H1 (cell line): Measurements from ENCODE around the gene GRAPL. TPM values are rescaled to one million over a fixed set of nuclear protein-coding genes. Genes with fewer than 3 reads are reported as not detected.
"Not testable (repeated sequence)": the region's sequence is repeated elsewhere in the genome, so short reads cannot be mapped to it uniquely, and the experiment has no call there.

Experiments
- CTCF ChIA-PET: fragments of 300-600 bp; sonication (Branson Sonifier 250); formaldehyde crosslinking; loops from one replicate; lab custom pipeline; 2021; ENCODE audit not compliant: partially characterized antibody; lab: Charles Lee
- POLR2A ChIA-PET: fragments of 300-600 bp; sonication (Branson Sonifier 250); formaldehyde crosslinking; loops from one replicate; lab custom pipeline; 2021; ENCODE audit warnings: inconsistent platforms; ENCODE audit not compliant: partially characterized antibody; lab: Charles Lee
- DNase-seq, 2 experiments: peaks; one replicate each; pipeline versions ENCODE4 v3.0.0 to v3.0.0-alpha.2; 2010 to 2022; ENCODE audit warnings: low spot score in 2 of 2, low read depth in 1 of 2, mixed read lengths in 1 of 2
- FAIRE-seq: peaks from 2 replicates; lab custom pipeline; 2011; peaks lifted over from hg19 to GRCh38; lab: Jason Lieb, UNC
- H2AFZ ChIP-seq: 2 replicates; pipeline ENCODE4 v1.8.1; 2012; ENCODE audit warnings: low read length, inconsistent platforms
- H2AK5ac ChIP-seq: 2 replicates; pipeline ENCODE4 v1.6.1; 2013; ENCODE audit warnings: low read depth, low read length
- H2BK120ac ChIP-seq: replicated peaks from 2 replicates; pipeline ENCODE3; 2013; ENCODE audit warnings: low read depth, low read length, inconsistent platforms
- H2BK12ac ChIP-seq: 2 replicates; pipeline ENCODE4 v1.6.1; 2013; ENCODE audit warnings: low read depth, low read length
- H2BK15ac ChIP-seq: 2 replicates; pipeline ENCODE4 v1.6.1; 2013; ENCODE audit warnings: low read length
- H2BK20ac ChIP-seq: 2 replicates; pipeline ENCODE4 v1.6.1; 2013; ENCODE audit warnings: low read length
- H2BK5ac ChIP-seq: 2 replicates; pipeline ENCODE4 v1.6.1; 2013; ENCODE audit warnings: low read depth, low read length
- H3K14ac ChIP-seq: 2 replicates; pipeline ENCODE4 v1.6.1; 2013; ENCODE audit warnings: inconsistent platforms; ENCODE audit not compliant: insufficient read length
- H3K18ac ChIP-seq: 2 replicates; pipeline ENCODE4 v1.6.1; 2013; ENCODE audit warnings: low read length; ENCODE audit errors: extremely low read depth
- H3K23ac ChIP-seq: 2 replicates; pipeline ENCODE4 v1.6.1; 2013; ENCODE audit warnings: inconsistent platforms; ENCODE audit not compliant: insufficient read length
- H3K23me2 ChIP-seq: 2 replicates; pipeline ENCODE4 v1.6.1; 2013; ENCODE audit warnings: low read depth, low read length
- H3K27ac ChIP-seq: 2 replicates; pipeline ENCODE4 v1.6.1; 2011; ENCODE audit warnings: low read depth, low read length, inconsistent platforms
- H3K27me3 ChIP-seq, 4 experiments: replicated peaks in 1 of 4; 1 replicate in 1 of 4; 2 replicates in 3 of 4; pipeline versions ENCODE4 v1.6.1 to v1.8.1; 2011 to 2013; ENCODE audit warnings: low read length in 3 of 4, mild to moderate bottlenecking in 3 of 4, inconsistent platforms in 2 of 4, mixed read lengths in 2 of 4, moderate library complexity in 1 of 4; ENCODE audit not compliant: control insufficient read depth in 3 of 4, insufficient read depth in 3 of 4; ENCODE audit errors: extremely low read depth in 1 of 4
- H3K36me3 ChIP-seq, 4 experiments: 2 replicates each; pipeline versions ENCODE4 v1.6.1 to v1.8.1; 2011 to 2013; ENCODE audit warnings: mild to moderate bottlenecking in 4 of 4, low read length in 3 of 4, moderate library complexity in 2 of 4, control low read depth in 1 of 4, inconsistent platforms in 1 of 4; ENCODE audit not compliant: insufficient read depth in 4 of 4, control insufficient read depth in 2 of 4
- H3K4ac ChIP-seq: replicated peaks from 2 replicates; pipeline ENCODE3; 2013; ENCODE audit warnings: low read length, low read depth, mixed read lengths, inconsistent platforms; ENCODE audit not compliant: insufficient read length
- H3K4me1 ChIP-seq, 4 experiments: replicated peaks in 1 of 4; 1 replicate in 1 of 4; 2 replicates in 3 of 4; pipeline versions ENCODE4 v1.6.1 to v1.8.1; 2011 to 2013; ENCODE audit warnings: low read length in 3 of 4, inconsistent platforms in 2 of 4, mixed read lengths in 1 of 4; ENCODE audit not compliant: insufficient read depth in 4 of 4, control insufficient read depth in 3 of 4
- H3K4me2 ChIP-seq, 2 experiments: 2 replicates each; pipeline versions ENCODE4 v1.6.1 to v1.8.1; 2011 to 2013; ENCODE audit warnings: low read depth in 2 of 2, low read length in 2 of 2, control low read depth in 1 of 2, inconsistent platforms in 1 of 2, mild to moderate bottlenecking in 1 of 2; ENCODE audit not compliant: insufficient read depth in 1 of 2
- H3K4me3 ChIP-seq, 4 experiments: fragments of 200-600, 300-600 bp in 1 of 4; sonication (generic), shearing (Covaris generic), sonication (Bioruptor Twin) in 1 of 4; 2 replicates each; pipeline versions ENCODE4 v1.5.1 to v1.8.1; 2011 to 2016; ENCODE audit warnings: low read length in 4 of 4, low read depth in 3 of 4, control low read depth in 2 of 4, inconsistent platforms in 2 of 4, mild to moderate bottlenecking in 2 of 4, mixed read lengths in 1 of 4, moderate library complexity in 1 of 4; ENCODE audit not compliant: insufficient read depth in 2 of 4; ENCODE audit errors: extremely low read depth in 1 of 4
- H3K56ac ChIP-seq: replicated peaks from 2 replicates; pipeline ENCODE3; 2013; ENCODE audit warnings: low read depth, mild to moderate bottlenecking, mixed read lengths, low read length, inconsistent platforms; ENCODE audit not compliant: insufficient read length
- H3K79me1 ChIP-seq: 2 replicates; pipeline ENCODE4 v1.6.1; 2013; ENCODE audit warnings: low read depth, low read length, control low read depth
- H3K79me2 ChIP-seq, 2 experiments: 2 replicates each; pipeline versions ENCODE4 v1.6.1 to v1.8.1; 2012 to 2013; ENCODE audit warnings: low read length in 2 of 2, mild to moderate bottlenecking in 2 of 2, inconsistent platforms in 1 of 2; ENCODE audit not compliant: insufficient read depth in 2 of 2, control insufficient read depth in 1 of 2
- H3K9ac ChIP-seq, 4 experiments: replicated peaks in 1 of 4; 1 replicate in 1 of 4; 2 replicates in 3 of 4; pipeline versions ENCODE4 v1.6.1 to v1.8.1; 2011 to 2013; ENCODE audit warnings: low read depth in 3 of 4, low read length in 3 of 4, control low read depth in 2 of 4, mild to moderate bottlenecking in 2 of 4, moderate library complexity in 2 of 4, inconsistent platforms in 1 of 4; ENCODE audit errors: extremely low read depth in 1 of 4
- H3K9me3 ChIP-seq, 2 experiments: 2 replicates each; pipeline versions ENCODE4 v1.6.1 to v1.8.1; 2012 to 2013; ENCODE audit warnings: mild to moderate bottlenecking in 2 of 2, moderate library complexity in 2 of 2, control low read depth in 1 of 2, inconsistent platforms in 1 of 2, low read depth in 1 of 2, low read length in 1 of 2, mixed read lengths in 1 of 2; ENCODE audit not compliant: insufficient read depth in 2 of 2
- H4K20me1 ChIP-seq, 2 experiments: replicated peaks in 1 of 2; 2 replicates each; pipeline versions ENCODE3 to v1.8.1; 2011 to 2013; ENCODE audit warnings: inconsistent platforms in 2 of 2, low read length in 2 of 2, mild to moderate bottlenecking in 1 of 2; ENCODE audit not compliant: insufficient read depth in 2 of 2, control insufficient read depth in 1 of 2
- H4K5ac ChIP-seq: 2 replicates; pipeline ENCODE4 v1.6.1; 2013; ENCODE audit warnings: low read length, low read depth, mixed read lengths, inconsistent platforms; ENCODE audit not compliant: insufficient read length
- H4K8ac ChIP-seq: 2 replicates; pipeline ENCODE4 v1.8.0; 2013; ENCODE audit warnings: mild to moderate bottlenecking, moderate library complexity, low read length, inconsistent platforms; ENCODE audit not compliant: insufficient read depth; ENCODE audit errors: extremely low read depth
- H4K91ac ChIP-seq: replicated peaks from 2 replicates; pipeline ENCODE3; 2013; ENCODE audit warnings: low read length, mixed read lengths, inconsistent platforms; ENCODE audit not compliant: insufficient read length
- WGBS, 2 experiments: shearing (Covaris generic) in 1 of 2; methylation state at CpG; one replicate each; pipeline versions ENCODE4 v1.1.6 to v1.1.7; 2013 to 2015; ENCODE audit warnings: low lambda C conversion rate in 2 of 2, mixed read lengths in 2 of 2, inconsistent platforms in 1 of 2, low coverage in 1 of 2, missing lambda C conversion rate in 1 of 2; ENCODE audit not compliant: insufficient replicate concordance in 2 of 2, insufficient coverage in 1 of 2, insufficient read length in 1 of 2; ENCODE audit errors: extremely low coverage in 1 of 2, missing lambda C conversion rate in 1 of 2; 5-methylcytosine and 5-hydroxymethylcytosine counted together
- polyA plus RNA-seq, 7 experiments: library from polyadenylated mRNA; depleted of rRNA in 3 of 7; stranded (reverse) in 5 of 7; unstranded in 2 of 7; fragments of >200 nt in 5 of 7; fragments of 200-250 nt in 2 of 7; gene quantifications; 1 replicate in 5 of 7; 2 replicates in 1 of 7; 4 replicates in 1 of 7; pipeline versions ENCODE4 v1.2.1 to v1.2.3, GENCODE V29; 2011 to 2013; ENCODE audit warnings: missing spikeins in 2 of 7, mixed read lengths in 2 of 7
- total RNA-seq: library from RNA; stranded (reverse); fragmentation: NEBNext Ultra II Directional; extraction: Animal tissue kit (Norgen Biotek cat#: 25700); gene quantifications from 2 replicates; pipeline ENCODE4 v1.2.1, GENCODE V29; 2021

The GRAPL gene
- total and polyA plus RNA-seq, 2 of the 8 experiments (the other 6 are each of a cell fraction or from before 2014, with no cell fraction given), result 0.15 TPM; not detected in 1

DNA sequence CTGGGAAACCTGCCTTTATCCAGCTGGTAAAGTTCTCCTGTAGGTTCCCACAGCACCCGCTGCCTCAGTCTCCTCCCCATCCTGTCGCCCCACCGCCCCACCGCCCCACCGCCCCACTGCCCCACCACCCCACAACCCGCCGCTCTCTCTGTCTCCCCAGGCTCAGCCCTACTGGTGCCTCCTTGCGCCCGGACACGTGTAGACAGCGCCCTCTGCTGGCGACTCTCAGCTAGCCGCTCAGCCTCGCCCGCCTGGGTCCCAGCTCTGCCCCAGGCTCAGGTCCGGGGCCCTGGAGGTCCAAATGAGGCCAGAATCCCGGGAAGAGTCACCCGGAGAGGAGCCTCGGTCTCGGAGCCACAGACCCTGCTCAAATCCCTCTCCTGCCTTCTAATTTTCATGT, 48.0 kb downstream of the GRAPL start:
- H2BK12ac ChIP-seq, H3K79me2 ChIP-seq, CTCF ChIA-PET, H3K36me3 ChIP-seq, H3K4ac ChIP-seq, H2BK15ac ChIP-seq, POLR2A ChIA-PET, H3K27ac ChIP-seq, FAIRE-seq, H3K56ac ChIP-seq, H3K79me1 ChIP-seq, H2AK5ac ChIP-seq, H4K20me1 ChIP-seq, H3K4me1 ChIP-seq, H4K91ac ChIP-seq, H3K18ac ChIP-seq, H3K4me2 ChIP-seq, H2AFZ ChIP-seq, H2BK20ac ChIP-seq, H3K4me3 ChIP-seq, H3K9me3 ChIP-seq, H3K23me2 ChIP-seq, H3K14ac ChIP-seq, DNase-seq, H3K9ac ChIP-seq, H2BK120ac ChIP-seq, H3K23ac ChIP-seq, H4K8ac ChIP-seq, H3K27me3 ChIP-seq, H4K5ac ChIP-seq, H2BK5ac ChIP-seq: not testable (repeated sequence)
- WGBS, 2 experiments, result no CpG with 5 or more reads among the region's 20 CpGs

DNA sequence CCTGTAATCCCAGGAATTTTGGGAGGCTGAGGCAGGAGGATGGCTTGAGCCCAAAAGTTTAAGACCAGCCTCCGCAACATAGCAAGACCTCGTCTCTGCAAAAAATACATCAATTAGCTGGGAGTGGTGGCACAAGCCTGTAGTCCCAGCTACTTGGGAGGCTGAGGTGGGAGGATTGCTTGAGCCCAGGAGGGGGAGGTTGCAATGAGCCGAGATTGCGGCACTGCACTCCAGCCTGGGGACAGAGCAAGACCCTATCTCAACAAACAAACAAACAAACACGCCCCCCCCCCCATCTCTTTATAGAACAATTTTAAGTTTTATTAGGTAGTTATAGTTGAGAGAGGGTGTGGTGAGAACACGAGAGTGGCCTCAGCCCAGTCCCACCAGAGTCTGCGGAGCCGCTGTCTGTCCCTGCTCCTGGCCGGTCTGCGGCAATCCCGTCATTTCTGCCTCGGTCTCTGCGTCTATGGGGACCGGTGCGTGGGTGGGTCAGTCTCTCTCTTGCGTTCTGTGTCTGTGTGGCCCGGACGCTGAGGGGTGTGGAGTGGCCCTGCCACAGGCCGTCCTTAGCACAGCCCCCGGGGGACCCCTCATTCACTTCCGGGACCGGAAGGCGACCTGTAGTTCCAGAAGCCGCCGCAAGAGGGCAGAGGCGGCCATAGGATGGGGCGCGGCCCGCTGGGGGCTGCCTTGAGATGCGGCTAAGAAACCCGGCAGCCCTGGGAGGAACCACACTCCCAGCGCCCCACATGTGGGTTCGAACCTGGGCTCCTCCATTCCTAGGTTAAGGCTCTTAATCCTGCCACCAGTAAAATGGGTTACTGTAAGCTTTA, 53.9 kb downstream of the GRAPL start:
- FAIRE-seq, H3K79me2 ChIP-seq, H3K56ac ChIP-seq, H2BK15ac ChIP-seq, CTCF ChIA-PET, H3K4me2 ChIP-seq, H4K8ac ChIP-seq, H3K79me1 ChIP-seq, H2BK120ac ChIP-seq, H4K91ac ChIP-seq, H2AFZ ChIP-seq, H3K18ac ChIP-seq, H4K20me1 ChIP-seq, H2BK20ac ChIP-seq, DNase-seq, H4K5ac ChIP-seq, POLR2A ChIA-PET, H3K27me3 ChIP-seq, H3K9ac ChIP-seq, H3K36me3 ChIP-seq, H3K9me3 ChIP-seq, H2BK5ac ChIP-seq, H2AK5ac ChIP-seq, H3K4ac ChIP-seq, H3K27ac ChIP-seq, H3K14ac ChIP-seq, H2BK12ac ChIP-seq, H3K23me2 ChIP-seq, H3K23ac ChIP-seq, H3K4me3 ChIP-seq, H3K4me1 ChIP-seq: not testable (repeated sequence)
- no CpG with 5 or more reads among the region's 33 CpGs for WGBS, 2 experiments
